Skin epidermis (tissue), 12 donors: Measurements from ENCODE around the gene DCAF15.
"Not testable (repeated sequence)": the region's sequence is repeated elsewhere in the genome, so short reads cannot be mapped to it uniquely, and the experiment has no call there.

Experiments
- H3K27ac ChIP-seq, 21 experiments: fragments of 200-600 bp; sonication (generic) in 11 of 21; one replicate each; pipeline ENCODE4 v1.5.0; 2020; ENCODE audit warnings: mild to moderate bottlenecking in 3 of 21, inconsistent platforms in 2 of 21, moderate library complexity in 2 of 21
- H3K4me3 ChIP-seq, 7 experiments: fragments of 200-600 bp; sonication (generic) in 2 of 7; one replicate each; pipeline ENCODE4 v1.5.0; 2020; ENCODE audit warnings: inconsistent platforms in 2 of 7, mild to moderate bottlenecking in 2 of 7, moderate library complexity in 1 of 7

The DCAF15 gene

GRCh38 chr19:13972368-13973155, 20.3 kb downstream of the DCAF15 start:
- no peak overlapping the region for H3K4me3 ChIP-seq
- no peak overlapping the region for H3K27ac ChIP-seq

DNA sequence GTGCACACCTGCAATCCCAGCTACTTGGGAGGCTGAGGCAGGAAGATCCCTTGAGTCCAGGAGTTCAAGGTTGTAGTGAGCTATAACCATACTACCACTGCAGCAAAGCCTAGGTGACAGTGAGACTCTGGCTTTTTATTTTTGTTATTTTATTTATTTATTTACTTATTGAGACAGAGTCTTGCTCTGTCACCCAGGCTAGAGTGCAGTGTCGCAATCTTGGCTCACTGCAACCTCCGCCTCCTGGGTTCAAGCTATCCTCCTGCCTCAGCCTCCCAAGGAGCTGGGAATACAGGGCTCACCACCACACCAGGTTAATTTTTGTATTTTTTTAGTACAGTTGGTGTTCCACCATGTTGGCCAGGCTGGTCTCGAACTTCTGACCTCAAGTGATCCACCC, 21.2 kb downstream of the DCAF15 start:
- H3K4me3 ChIP-seq, H3K27ac ChIP-seq: not testable (repeated sequence)

DNA sequence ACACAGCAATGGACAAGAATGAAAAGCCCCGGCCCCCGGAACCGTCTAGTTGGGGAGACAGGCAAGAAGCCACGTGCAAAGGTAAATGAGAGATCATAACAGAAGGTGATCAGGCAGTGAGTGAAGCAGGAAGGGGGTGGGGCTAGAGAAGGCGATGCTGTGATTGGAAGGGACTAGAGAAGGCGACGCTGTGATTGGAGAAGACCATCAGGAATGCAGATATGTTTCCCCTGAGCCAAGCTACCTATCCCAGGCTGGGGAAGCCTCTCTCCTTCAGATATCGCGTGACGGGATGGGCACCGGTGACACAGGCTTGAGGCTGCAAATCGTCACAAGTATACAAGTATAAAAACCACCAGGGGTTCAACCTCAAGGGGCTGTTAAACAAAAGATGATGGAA, 21.8 kb downstream of the DCAF15 start:
- H3K4me3 ChIP-seq, result no peak overlapping the region
- no peak overlapping the region for H3K27ac ChIP-seq

GRCh38 chr19:13975870-13976269, 23.6 kb downstream of the DCAF15 start:
- Histone ChIP-seq H3K4me3 (no peak overlapping the region), H3K27ac (no peak overlapping the region)

DNA sequence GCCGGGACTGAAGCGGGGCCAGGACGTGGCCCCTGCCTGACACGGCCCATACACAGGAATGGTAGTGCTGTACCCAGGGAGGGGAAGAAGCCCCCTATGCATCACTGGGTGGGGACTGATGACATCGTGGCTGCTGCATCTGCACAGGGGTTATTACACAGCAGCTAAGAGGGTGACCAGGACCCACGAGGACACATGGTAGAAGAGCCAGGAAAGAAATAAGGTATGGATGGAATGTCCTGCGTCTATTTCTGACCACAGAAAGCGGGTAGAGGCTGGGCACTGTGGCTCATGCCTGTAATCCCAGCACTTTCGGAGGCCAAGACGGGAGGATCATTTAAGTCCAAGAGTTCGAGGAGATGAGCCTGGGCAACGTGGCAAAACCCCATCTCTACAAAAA, 24.1 kb downstream of the DCAF15 start:
- Histone ChIP-seq H3K4me3 (no peak overlapping the region), H3K27ac (no peak overlapping the region)

GRCh38 chr19:13977803-13978202, 25.5 kb downstream of the DCAF15 start:
- Histone ChIP-seq H3K27ac (peak overlapping the region in 17 of 21 experiments; percentile 8 to 83 (median 70)), H3K4me3 (no peak overlapping the region)

GRCh38 chr19:13978351-13979243, 26.3 kb downstream of the DCAF15 start:
- Histone ChIP-seq H3K4me3 (peak overlapping the region; percentile 26 to 46 (median 27)), H3K27ac (peak overlapping the region in 19 of 21 experiments; percentile 19 to 83 (median 70))

GRCh38 chr19:13979244-13979615, 26.9 kb downstream of the DCAF15 start:
- peak overlapping the region; percentile 26 to 46 (median 27) for H3K4me3 ChIP-seq
- peak overlapping the region in 16 of 21 experiments; percentile 0 to 83 (median 71) for H3K27ac ChIP-seq

GRCh38 chr19:13979686-13980085, 27.4 kb downstream of the DCAF15 start:
- Histone ChIP-seq H3K4me3 (no peak overlapping the region), H3K27ac (peak overlapping the region in 6 of 21 experiments; percentile 60 to 78 (median 74))

DNA sequence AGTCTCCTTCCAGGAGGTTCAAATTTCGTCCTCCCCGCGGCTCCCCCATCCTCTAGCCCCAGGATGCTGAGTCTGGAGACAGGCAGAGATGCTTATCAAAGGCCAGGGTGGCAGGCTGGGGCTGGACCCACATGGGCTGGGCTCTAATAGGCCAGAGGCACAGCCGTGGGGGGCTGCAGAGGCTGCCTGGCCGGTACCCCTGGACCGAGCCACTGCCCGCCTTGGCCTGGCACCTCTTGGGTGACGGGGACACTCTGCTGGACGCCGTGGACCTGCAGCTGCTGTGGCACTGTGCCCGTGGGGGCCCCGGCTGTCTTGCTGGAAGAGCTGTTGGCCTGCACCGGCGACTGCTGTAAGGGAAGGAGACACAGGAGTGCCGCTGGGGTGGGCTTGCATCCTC, 28.0 kb downstream of the DCAF15 start:
- H3K27ac ChIP-seq, result no peak overlapping the region
- H3K4me3 ChIP-seq, result no peak overlapping the region

DNA sequence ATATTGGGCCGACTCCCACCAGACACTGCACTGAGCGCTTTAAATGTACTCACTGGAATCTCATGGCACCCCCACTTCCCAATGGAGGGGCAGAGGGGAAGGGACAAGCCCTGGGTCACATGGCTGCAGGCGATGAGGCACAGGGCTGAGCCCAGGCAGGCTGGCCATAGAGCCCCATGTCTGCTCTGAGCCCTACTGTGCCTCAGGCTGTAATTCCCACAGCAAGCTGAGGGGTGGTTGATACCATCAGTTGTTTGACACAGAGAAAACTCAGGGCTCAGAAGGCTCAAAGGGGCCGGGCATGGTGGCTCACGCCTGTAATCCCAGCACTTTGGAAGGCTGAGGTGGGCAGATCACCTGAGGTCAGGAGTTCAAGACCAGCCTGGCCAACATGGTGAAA, 28.7 kb downstream of the DCAF15 start:
- H3K27ac ChIP-seq, result peak overlapping the region in 1 of 21 experiments; percentile 13
- no peak overlapping the region for H3K4me3 ChIP-seq

GRCh38 chr19:13981467-13981866, 29.2 kb downstream of the DCAF15 start:
- Histone ChIP-seq H3K4me3 (no peak overlapping the region), H3K27ac (peak overlapping the region in 1 of 21 experiments; percentile 13)

GRCh38 chr19:13981988-13982501, 29.7 kb downstream of the DCAF15 start:
- no peak overlapping the region for H3K4me3 ChIP-seq
- H3K27ac ChIP-seq, result peak overlapping the region in 2 of 21 experiments; percentile 37 to 51

GRCh38 chr19:13982773-13983172, 30.5 kb downstream of the DCAF15 start:
- Histone ChIP-seq H3K27ac (peak overlapping the region in 8 of 21 experiments; percentile 43 to 100 (median 60)), H3K4me3 (no peak overlapping the region)

DNA sequence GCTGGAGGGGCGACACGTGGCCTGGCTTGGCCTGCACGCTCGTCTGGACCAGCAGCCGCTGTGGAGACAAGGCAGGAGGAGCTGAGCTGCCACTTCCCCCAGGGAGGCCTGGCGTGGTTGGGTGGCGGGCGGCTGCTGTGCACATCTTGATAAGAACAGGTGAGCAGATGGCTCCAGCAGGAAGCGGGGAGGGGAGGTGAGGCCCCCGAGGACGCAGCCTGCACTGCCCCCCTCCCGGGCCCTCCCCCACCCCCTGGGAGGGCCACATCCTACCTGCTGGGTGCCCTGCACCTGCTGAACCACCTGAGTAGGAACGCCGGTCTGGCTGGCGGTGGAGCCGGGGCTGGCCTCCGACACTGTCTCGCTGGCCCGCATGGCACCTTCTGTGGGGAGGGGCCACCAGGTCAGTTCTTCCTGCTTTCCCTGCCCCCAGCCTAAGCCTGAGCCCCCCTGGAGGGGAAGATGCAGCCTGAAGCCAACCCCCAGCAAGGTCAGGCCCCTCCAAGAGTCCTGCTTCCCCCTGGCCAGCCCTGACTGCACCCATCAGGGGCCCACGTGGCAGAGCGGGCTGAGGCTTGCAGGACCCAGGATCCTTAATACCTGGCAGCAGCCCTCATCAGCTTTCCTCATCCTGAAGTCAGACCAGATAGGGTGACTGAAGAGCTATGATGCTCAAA, 31.0 kb downstream of the DCAF15 start:
- H3K4me3 ChIP-seq, result no peak overlapping the region
- H3K27ac ChIP-seq, result peak overlapping the region in 9 of 21 experiments; percentile 11 to 100 (median 60)

DNA sequence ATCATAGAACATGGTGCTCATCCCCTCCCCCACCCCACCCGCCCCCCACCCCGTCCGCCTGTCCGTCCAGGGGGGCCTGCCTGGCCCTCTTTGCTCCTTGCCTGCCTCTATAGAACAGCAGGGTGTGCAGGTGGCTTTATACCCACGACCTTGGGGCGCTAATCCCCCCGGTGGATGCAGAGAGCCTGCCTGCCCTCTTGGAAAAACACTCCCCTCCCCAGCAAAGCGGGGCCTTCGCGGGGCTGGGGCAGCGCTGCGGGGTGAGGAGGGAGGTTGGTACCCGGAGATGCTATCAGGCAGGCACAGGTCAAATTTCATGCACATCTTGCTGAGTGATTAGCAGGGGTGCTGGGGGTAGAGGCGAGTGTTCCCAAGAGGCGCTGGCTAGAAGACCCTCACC, 31.9 kb downstream of the DCAF15 start:
- H3K4me3 ChIP-seq, result no peak overlapping the region
- peak overlapping the region in 7 of 21 experiments; percentile 16 to 100 (median 92) for H3K27ac ChIP-seq

DNA sequence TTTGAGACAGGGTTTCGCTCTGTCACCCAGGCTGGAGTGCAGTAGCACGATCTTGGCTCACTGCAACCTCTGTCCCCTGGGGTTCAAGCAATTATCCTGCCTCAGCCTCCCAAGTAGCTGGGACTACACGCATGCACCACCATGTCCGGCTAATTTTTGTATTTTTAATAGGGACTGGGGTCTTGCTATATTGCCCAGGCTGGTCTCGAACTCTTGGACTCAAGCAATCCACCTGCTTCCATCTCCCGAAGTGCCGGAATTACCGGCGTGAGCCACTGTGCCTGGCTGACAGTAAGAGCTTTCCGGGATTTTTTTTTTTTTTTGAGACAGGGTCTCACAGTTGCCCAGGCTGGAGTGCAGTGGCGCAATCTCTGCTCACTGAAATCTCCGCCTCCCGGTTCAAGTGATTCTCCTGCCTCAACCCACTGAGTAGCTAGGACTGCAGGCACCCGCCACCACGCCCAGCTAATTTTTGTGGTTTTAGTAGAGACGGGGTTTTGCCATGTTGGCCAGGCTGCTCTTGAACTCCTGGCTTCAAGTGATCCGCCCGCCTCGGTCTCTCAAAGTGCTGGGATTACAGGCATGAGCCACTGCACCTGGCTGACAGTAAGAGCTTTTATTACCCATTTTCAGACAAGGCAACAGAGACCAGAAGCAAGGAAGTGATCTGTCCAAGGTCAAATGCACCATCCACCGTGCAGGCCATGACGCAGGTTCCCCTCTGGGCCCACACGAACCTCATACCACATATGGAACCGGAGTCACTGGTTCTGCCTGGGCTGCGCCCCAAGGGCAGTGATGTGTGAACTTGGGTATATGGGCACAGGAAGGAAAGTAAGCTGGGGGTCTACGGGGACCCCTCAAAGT, 32.8 kb downstream of the DCAF15 start:
- no peak overlapping the region for H3K4me3 ChIP-seq
- H3K27ac ChIP-seq, result peak overlapping the region in 19 of 21 experiments; percentile 81 to 100 (median 92)

GRCh38 chr19:13985771-13986347, 33.5 kb downstream of the DCAF15 start:
- peak overlapping the region in 1 of 7 experiments; percentile 10 for H3K4me3 ChIP-seq
- H3K27ac ChIP-seq, result peak overlapping the region; percentile 49 to 100 (median 90)
